Nucleus accumbens (tissue), 56 donors: Measurements from ENCODE around the gene KRTAP12-2.
"Not testable (repeated sequence)": the region's sequence is repeated elsewhere in the genome, so short reads cannot be mapped to it uniquely, and the experiment has no call there.

Experiments used
- DNase-seq, 56 donors: peaks; one replicate each; lab custom pipeline; 2025; lab: John Stamatoyannopoulos, UW

KRTAP12-2 gene

DNA sequence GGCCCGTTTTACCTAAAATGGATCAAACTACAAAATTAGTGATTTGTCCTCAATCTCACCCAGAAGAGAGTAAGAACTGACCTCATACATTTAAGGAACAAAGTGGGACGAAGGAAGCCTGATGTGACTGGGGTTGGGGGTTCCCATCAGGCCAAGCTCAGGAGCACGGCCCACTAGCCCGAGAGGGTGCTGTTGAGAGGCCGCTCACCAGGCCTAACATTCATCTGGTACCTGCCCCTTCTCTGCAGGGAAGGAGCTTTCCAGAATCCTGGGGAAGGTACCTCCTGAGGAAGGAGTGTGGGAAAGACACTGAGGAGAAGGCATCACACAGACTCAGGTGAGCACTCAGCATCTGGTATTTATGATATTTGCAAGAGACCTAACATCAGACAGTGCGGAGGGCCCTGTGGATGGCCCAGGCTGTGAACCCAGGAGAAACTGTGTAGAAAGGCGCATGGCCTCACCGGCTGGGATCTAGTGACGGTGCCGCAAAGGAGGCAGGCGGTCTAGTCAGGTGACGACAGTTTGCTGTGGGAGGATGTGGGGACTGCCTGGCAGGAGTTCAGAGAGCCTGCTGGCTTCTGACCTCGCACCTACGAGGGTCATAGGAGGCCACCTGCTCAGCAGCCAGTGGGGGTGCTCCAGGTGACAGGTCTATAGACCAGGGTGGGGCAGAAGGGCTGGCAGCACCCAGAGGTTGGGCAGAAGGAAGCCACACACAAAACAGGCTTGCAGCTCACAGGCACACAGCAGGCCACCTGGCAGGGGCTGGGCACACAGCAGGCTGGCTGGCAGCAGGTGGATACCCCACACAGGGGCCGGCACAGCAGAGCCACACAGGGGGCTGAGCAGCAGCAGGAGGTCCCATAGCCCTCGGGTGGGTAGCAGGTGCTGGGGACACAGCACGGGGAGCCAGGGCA lies 12.8 kb downstream of the KRTAP12-2 start:
- DNase-seq, result no peak

DNA sequence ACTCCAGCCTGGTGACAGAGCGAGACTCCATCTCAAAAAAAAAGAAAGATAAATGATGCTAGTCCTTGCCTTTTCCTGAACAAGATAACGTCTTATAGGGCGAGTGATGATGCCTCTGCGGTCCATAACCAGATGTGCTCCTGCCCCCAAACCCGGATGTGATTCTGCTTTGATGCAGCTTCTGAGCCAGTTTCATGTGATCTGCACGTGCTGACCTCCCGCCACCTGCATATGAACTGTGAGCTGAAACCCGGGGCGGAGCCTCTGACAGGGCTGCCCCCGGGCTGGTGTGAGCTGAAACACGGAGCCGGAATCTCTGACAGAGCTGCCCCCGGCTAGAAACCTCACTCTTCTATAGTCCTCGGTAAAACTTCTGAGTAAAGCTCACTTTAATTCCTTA lies 13.6 kb downstream of the KRTAP12-2 start:
- no peak for DNase-seq

DNA sequence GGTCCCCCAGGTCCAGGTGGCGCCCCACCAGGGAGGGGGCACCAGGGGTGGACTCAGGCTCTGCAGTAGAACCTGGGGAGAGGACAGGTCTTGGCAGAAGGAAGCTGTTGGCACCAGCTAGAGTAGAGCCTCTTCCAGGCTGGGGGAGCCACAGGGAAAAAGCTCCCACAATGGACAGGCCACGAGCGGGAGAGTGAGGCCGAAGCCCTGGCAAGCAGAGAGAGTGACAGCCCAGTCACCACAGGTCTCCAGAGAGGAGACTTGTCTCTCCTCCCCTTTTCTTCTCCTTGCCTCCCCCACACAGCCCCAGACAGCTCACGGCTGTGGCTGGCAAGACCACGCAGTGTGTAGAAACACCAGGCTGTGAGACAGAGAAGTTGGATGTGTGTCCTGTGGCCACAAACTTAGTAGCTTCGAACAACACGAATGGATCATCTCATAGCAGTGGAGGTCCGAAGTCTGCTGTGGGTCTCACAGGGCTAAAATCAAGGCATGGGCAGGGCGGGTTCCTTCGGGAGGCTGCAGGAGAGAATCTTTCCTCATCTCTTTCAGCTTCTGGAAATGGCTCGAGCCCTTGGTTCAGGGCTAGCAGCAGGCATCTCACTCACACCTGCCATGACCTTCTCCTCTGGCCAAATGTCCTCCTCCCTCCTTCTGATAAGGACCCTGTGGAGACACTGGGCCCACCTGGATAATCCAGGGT lies 15.6 kb downstream of the KRTAP12-2 start:
- DNase-seq, result no peak

DNA sequence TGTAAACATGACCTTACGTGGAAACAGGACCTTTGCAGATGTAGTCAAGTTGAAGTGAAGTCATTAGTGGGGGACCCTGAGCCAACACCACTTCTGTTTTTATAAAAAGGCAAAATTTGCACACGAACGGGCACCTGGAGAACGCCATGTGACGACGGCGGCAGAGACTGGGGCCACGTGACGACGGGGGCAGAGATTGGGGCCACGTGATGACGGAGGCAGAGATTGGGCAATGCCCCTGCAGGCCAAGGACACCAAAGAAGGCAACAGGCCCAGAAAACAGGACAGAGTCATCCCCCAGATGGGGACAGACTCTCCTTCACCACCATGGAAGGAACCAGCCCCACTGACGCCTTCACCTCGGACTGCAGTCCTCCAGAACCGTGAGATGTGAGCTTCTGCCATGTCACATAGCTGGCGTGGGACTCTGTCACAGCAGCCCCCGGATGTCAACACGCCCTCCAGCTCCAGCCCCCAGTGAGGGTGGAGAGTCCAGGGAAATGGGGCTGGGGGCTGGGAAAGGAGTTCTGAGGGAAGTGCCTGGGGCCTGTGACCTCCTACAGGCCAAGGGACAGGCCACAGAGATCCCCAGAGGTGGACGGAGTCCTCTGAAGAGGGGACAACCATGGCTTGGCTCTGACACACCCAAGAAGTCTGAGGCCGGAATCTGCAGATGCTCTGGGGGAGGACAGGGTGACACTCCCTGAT lies 16.3 kb downstream of the KRTAP12-2 start:
- DNase-seq, result no peak

DNA sequence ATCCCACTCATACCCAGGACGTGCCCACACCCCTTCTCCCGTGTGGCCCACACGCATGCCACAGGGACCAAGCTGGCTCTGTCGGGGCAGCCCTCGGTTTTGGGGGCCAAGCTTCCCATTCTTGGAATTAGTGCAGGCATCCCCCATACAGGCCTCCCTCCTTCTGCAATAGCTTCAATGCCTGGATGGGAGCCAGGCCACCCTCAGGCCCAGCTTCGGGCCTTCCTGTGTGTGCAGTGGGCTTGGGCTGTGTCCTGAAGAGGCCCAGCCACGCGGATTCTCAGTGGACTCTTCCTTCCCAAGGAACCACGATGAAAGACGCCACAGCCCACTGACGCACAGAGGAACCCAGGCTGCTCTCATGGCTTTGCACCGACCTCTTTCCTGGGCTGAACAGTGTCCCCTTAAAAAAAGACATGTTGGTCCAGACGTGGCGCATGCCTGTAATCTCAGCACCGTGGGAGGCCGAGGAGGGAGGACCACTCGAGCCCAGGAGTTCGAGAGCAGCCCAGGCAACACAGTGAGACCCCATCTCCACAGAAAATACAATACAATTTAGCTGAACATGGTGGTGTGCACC lies 17.1 kb downstream of the KRTAP12-2 start:
- DNase-seq, result no peak

- DNase-seq, result no peak
Observed at GRCh38 chr21:44648557-44649311, 18.0 kb downstream of the KRTAP12-2 start.

GRCh38 chr21:44647222-44647552 lies 19.5 kb downstream of the KRTAP12-2 start:
- no peak for DNase-seq

- not testable (repeated sequence) for DNase-seq
Observed at GRCh38 chr21:44646366-44647221, 20.1 kb downstream of the KRTAP12-2 start, which contains the start of gene KRTAP10-11. Gene KRTAP10-11, plus strand, starts transcription at chr21:44646414. Its CDS starts 45 bp downstream, at chr21:44646459.

- no peak for DNase-seq
Observed at GRCh38 chr21:44644878-44645277, 21.8 kb downstream of the KRTAP12-2 start.

DNA sequence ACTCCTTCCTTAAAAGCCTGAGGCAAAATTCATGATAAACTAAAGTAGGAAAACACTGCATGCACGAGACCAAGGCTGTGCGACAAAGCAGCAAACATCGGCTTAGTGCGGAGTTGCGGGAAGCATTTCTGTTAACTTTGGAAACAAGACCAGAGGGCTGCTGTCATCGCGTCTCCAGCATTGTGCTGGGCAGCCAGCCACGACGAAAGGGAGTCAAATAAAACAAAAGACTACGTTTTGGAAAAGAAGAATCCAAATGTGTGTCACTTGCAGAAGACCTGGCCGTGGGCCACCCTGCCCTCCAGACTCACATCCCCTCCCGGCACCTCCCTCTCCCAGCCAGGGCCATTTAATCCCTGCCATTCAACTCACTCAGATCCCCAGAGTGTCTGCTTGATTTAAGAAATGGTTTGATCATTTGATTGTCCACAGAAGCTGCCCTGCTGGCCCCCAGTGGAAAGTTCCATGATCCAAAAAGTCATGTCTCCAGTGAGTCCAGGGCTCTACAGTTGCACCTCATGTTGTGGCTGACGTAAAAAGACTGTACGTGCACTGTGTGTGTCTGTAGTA lies 22.9 kb downstream of the KRTAP12-2 start:
- DNase-seq, result no peak

GRCh38 chr21:44640761-44641160 lies 26.0 kb downstream of the KRTAP12-2 start:
- DNase-seq, result no peak

GRCh38 chr21:44639331-44639655 lies 27.4 kb downstream of the KRTAP12-2 start:
- DNase-seq, result no peak

GRCh38 chr21:44638506-44639330 lies 28.0 kb downstream of the KRTAP12-2 start:
- not testable (repeated sequence) for DNase-seq

GRCh38 chr21:44637851-44638348 lies 28.8 kb downstream of the KRTAP12-2 start:
- DNase-seq, result not testable (repeated sequence)

GRCh38 chr21:44637018-44637850 lies 29.5 kb downstream of the KRTAP12-2 start, which contains the start of gene KRTAP10-10:
Gene KRTAP10-10, plus strand, starts transcription at chr21:44637356. Its CDS starts 62 bp downstream, at chr21:44637418.
- no peak for DNase-seq

DNA sequence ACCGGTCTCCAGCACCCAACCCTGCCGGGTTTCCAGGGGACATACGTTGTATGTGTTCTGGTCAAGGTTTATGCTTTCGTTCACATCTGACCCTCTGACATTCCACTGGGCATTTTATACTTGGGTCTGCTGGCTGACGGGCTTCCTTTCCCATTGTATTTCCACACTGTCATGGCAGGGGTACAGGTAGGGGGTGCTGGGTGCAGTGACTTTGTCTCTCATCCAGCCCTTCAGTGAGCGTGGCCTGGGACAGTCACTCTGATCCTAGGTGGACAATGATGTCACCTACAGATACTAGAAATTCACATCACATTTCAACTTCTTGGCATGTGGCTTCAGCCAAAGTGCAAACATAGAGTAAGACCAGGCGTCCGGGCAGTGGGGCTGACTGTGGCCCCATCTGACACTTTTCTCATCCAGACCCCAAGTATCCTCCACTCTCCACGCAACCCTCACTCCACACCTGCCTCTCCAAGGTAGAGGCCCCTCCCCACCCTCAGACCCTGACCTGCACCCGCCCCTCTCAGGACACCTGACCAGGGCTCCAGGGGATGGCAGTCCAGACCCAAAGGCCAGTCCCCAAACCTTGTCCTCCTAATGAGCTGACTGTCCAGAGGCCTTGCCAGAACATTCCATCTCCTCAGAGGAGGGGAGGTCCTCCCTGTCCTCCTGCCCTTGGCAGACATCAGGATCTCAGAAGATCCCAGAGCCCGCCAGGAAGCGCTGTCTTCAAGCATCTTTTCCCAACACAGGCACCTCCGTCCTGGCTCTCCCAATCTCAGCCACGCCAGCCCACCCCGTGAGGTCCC lies 30.3 kb downstream of the KRTAP12-2 start:
- DNase-seq, result no peak
